ENCODE data around the gene SLC41A3.

SLC41A3 gene

DNA sequence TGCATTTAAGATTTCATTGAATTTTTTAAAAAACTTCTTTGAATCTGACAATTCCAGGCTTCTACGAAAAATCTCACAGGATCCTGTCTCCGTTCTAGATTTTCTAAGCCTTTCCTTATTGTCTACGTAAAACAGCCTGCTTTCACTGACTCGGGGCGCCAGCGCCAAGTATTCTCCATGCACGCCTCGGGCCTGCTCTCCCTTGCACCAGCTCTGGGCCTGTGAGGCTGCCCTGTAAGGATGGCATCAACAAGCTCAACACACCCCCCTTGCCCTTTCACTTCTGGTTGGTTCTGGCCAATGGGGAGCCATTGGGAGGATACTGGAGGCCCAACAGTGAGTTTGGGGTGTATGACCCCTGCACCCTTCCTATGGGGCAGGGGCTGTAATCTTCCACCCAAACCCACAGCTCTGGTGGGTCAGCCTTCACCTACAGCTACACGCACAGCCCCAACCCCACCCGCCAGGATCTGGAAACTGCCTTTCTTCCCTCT, 47.8 kb downstream of the SLC41A3 start:
- no peaks in the 10 kb centered on the region for H3K4me1 ChIP-seq (ENCODE audit: low read length)

DNA sequence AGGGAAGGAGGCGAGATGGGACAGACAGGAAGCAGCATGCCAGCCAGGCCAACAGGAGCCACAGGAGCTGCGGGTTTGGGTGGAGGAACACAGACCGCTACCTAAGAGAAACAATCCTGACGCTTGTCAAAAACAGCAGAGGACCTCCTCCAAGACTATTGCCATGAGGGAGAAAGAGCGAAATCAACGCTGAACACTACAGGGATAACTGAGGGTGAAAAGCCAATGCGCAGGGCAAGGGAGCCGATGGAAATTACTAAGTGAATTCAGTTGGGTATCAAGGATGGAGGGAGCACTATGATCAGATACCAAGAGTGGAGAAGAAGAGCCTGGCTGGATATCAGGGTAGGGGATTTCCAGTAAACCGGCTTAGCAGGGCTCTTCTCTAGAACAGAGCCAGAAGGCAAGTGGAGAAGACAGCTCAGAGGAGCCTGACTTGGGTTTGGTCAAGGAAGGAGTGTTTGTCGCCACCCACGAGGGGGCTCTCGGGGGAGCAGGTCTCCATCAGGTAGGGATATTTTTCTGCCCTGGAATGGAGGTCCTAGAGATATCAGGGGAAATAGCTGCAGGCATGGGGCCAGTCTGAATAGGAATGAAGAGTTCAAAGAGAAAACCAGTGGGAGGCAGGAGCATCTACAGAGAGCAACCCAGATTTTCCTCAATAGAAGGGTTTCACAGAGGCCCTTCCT, 48.4 kb downstream of the SLC41A3 start:
- TF ChIP-seq, protein P1, sequence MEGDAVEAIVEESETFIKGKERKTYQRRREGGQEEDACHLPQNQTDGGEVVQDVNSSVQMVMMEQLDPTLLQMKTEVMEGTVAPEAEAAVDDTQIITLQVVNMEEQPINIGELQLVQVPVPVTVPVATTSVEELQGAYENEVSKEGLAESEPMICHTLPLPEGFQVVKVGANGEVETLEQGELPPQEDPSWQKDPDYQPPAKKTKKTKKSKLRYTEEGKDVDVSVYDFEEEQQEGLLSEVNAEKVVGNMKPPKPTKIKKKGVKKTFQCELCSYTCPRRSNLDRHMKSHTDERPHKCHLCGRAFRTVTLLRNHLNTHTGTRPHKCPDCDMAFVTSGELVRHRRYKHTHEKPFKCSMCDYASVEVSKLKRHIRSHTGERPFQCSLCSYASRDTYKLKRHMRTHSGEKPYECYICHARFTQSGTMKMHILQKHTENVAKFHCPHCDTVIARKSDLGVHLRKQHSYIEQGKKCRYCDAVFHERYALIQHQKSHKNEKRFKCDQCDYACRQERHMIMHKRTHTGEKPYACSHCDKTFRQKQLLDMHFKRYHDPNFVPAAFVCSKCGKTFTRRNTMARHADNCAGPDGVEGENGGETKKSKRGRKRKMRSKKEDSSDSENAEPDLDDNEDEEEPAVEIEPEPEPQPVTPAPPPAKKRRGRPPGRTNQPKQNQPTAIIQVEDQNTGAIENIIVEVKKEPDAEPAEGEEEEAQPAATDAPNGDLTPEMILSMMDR (IDR thresholded peaks at IDR 0.05; ENCODE audit: low read length): no peak
- TF ChIP-seq EZH2phosphoT487 (IDR thresholded peaks at IDR 0.05; ENCODE audit: low read length): no peak
- no peak for TF ChIP-seq EZH2 (optimal IDR thresholded peaks at IDR 0.05; ENCODE audit: low read depth, low read length)

More for the DNA sequence above, 47.8 kb downstream of the SLC41A3 start:
- Histone ChIP-seq H2AFZ (ENCODE audit: low read length) (no peak overlapping the region), H3K9me3 (replicated peaks; ENCODE audit: insufficient read depth, low read length) (no peaks in the 10 kb centered on the region), H4K20me1 (ENCODE audit: insufficient read depth, low read length) (no peaks in the 10 kb centered on the region), H3K9ac (ENCODE audit: low read length) (no peak overlapping the region), H3K27ac (ENCODE audit: low read length) (no peak overlapping the region), H3K4me2 (ENCODE audit: low read depth, low read length) (no peak overlapping the region), H3K9me2 (replicated peaks; ENCODE audit: insufficient read depth, low read length) (no peaks in the 10 kb centered on the region), H3K27me3 (replicated peaks; ENCODE audit: insufficient read depth, low read length) (no peaks in the 10 kb centered on the region), H3K79me2 (ENCODE audit: low read length) (no peaks in the 10 kb centered on the region), H3F3A (ENCODE audit: insufficient read depth, low read length) (no peaks in the 10 kb centered on the region), H3K4me3 (ENCODE audit: low read length) (no peak overlapping the region), H3K36me3 (replicated peaks; ENCODE audit: insufficient read depth, low read length) (no peaks in the 10 kb centered on the region)
- TF ChIP-seq EZH2phosphoT487 (IDR thresholded peaks at IDR 0.05; ENCODE audit: low read length) (no peak), EZH2 (optimal IDR thresholded peaks at IDR 0.05; ENCODE audit: low read depth, low read length) (no peak)
- TF ChIP-seq, protein P1 (IDR thresholded peaks at IDR 0.05; ENCODE audit: low read length): no peak
- no peak for DNase-seq

DNA sequence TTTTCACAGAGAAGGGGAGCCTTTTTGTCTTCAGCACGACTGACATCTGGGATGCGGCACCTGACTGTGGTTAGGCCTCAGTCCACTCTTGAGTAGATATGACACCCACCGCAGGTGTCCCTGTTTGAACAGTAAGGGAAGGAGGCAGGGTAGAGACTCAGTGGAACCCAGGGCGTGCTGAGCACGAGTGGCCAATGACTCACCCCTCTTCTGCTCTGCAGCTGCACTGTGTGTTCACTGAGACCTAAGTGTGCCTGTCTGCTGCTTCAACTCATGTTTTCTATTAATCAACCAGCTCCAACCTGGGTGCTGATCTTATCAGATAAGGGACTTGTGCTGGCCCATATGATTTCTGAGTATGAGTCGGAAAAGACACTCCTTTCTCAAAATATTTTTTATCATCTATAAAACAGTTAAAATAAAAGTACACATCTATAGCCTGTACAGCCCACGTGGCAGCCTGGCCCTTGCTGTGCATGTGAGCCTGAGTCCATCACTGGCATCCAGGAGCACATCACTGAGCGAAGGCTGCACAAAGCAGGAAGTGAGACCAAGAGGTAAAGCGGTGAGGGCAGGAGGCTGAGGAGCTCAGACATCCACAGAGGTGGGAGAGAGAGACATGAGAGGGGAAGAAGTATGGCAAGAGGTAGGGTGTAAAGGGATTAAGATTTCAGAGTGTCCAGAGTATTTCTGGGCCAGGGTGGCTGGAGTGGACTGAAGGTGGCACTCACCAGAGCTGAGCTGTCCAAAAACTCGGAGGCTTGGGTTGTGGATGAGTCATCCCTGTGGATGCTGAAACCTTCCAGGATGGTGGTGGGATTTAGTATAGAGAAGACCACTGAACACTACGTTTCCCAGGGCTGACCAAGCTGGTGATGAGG, 49.2 kb downstream of the SLC41A3 start:
- TF ChIP-seq, protein P1 (IDR thresholded peaks at IDR 0.05; ENCODE audit: low read length): no peak
- no peak for TF ChIP-seq EZH2phosphoT487 (IDR thresholded peaks at IDR 0.05; ENCODE audit: low read length)
- no peak for TF ChIP-seq EZH2 (optimal IDR thresholded peaks at IDR 0.05; ENCODE audit: low read depth, low read length)
- Histone ChIP-seq H3K27ac (ENCODE audit: low read length) (no peak overlapping the region), H4K20me1 (ENCODE audit: insufficient read depth, low read length) (no peaks in the 10 kb centered on the region)

More for the DNA sequence above, 48.4 kb downstream of the SLC41A3 start:
- Histone ChIP-seq H4K20me1 (ENCODE audit: insufficient read depth, low read length) (no peaks in the 10 kb centered on the region), H3K79me2 (ENCODE audit: low read length) (no peaks in the 10 kb centered on the region), H3K27ac (ENCODE audit: low read length) (no peak overlapping the region), H3K27me3 (replicated peaks; ENCODE audit: insufficient read depth, low read length) (no peaks in the 10 kb centered on the region), H3K9me2 (replicated peaks; ENCODE audit: insufficient read depth, low read length) (no peaks in the 10 kb centered on the region), H3K4me1 (ENCODE audit: low read length) (no peaks in the 10 kb centered on the region), H3F3A (ENCODE audit: insufficient read depth, low read length) (no peaks in the 10 kb centered on the region), H3K4me3 (ENCODE audit: low read length) (no peak overlapping the region), H2AFZ (ENCODE audit: low read length) (no peak overlapping the region), H3K36me3 (replicated peaks; ENCODE audit: insufficient read depth, low read length) (no peaks in the 10 kb centered on the region), H3K4me2 (ENCODE audit: low read depth, low read length) (no peak overlapping the region), H3K9ac (ENCODE audit: low read length) (no peak overlapping the region), H3K9me3 (replicated peaks; ENCODE audit: insufficient read depth, low read length) (no peaks in the 10 kb centered on the region)
- DNase-seq: no peak

More for the DNA sequence above, 49.2 kb downstream of the SLC41A3 start:
- Histone ChIP-seq H2AFZ (ENCODE audit: low read length) (no peak overlapping the region), H3F3A (ENCODE audit: insufficient read depth, low read length) (no peaks in the 10 kb centered on the region), H3K79me2 (ENCODE audit: low read length) (no peaks in the 10 kb centered on the region), H3K4me1 (ENCODE audit: low read length) (no peaks in the 10 kb centered on the region), H3K36me3 (replicated peaks; ENCODE audit: insufficient read depth, low read length) (no peaks in the 10 kb centered on the region), H3K4me3 (ENCODE audit: low read length) (no peak overlapping the region), H3K9ac (ENCODE audit: low read length) (no peak overlapping the region), H3K9me3 (replicated peaks; ENCODE audit: insufficient read depth, low read length) (no peaks in the 10 kb centered on the region), H3K9me2 (replicated peaks; ENCODE audit: insufficient read depth, low read length) (no peaks in the 10 kb centered on the region), H3K27me3 (replicated peaks; ENCODE audit: insufficient read depth, low read length) (no peaks in the 10 kb centered on the region), H3K4me2 (ENCODE audit: low read depth, low read length) (no peak overlapping the region)
- no peak for DNase-seq
